ENCODE results near the gene UNKL.

UNKL gene

DNA sequence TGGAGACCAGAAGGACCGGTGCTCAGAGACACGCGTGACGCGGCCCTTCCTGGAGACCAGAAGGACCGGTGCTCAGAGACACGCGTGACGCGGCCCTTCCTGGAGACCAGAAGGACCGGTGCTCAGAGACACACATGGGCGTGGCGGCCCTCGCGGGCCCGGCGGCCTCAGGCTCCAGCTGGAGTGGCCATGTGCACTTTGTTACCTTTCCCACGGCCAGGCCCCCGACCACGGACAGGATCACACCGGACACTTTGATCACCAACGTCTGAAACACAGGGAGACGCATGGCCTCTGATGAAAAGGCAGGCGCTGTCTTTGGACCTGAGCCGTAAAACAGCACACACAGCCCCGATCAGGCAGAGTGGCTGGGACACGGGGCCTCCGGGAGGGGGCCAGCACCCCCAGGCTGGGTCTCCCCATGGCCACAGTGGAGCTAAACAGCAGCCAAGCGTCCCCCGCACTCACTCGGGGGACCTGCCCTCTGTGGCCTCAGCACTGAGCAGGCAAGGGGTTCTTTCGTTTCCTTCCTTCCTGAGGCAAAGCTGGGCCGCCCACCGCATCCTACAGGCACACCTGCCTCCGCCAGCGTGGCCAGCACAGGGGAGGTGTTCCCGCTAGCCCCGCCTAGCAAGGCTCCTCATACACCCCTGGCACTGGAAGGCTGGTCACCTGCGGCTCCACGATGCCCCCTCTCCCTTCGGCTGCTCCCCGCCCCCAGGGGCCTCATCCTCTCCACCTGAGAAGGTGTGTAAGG, 43.2 kb upstream of the UNKL start:
- in situ Hi-C loops (cut with MboI; ENCODE audit: low pct_unique_long_range_greater_than_20kb, low sequenced_read_pairs, unreplicated experiment) = no loop called here
- TF ChIP-seq, protein P1, sequence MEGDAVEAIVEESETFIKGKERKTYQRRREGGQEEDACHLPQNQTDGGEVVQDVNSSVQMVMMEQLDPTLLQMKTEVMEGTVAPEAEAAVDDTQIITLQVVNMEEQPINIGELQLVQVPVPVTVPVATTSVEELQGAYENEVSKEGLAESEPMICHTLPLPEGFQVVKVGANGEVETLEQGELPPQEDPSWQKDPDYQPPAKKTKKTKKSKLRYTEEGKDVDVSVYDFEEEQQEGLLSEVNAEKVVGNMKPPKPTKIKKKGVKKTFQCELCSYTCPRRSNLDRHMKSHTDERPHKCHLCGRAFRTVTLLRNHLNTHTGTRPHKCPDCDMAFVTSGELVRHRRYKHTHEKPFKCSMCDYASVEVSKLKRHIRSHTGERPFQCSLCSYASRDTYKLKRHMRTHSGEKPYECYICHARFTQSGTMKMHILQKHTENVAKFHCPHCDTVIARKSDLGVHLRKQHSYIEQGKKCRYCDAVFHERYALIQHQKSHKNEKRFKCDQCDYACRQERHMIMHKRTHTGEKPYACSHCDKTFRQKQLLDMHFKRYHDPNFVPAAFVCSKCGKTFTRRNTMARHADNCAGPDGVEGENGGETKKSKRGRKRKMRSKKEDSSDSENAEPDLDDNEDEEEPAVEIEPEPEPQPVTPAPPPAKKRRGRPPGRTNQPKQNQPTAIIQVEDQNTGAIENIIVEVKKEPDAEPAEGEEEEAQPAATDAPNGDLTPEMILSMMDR (IDR thresholded peaks at IDR 0.05; ENCODE audit: extremely low read depth, insufficient read depth, missing control alignments) = no peak
- no peak for DNase-seq (ENCODE audit: low spot score)

DNA sequence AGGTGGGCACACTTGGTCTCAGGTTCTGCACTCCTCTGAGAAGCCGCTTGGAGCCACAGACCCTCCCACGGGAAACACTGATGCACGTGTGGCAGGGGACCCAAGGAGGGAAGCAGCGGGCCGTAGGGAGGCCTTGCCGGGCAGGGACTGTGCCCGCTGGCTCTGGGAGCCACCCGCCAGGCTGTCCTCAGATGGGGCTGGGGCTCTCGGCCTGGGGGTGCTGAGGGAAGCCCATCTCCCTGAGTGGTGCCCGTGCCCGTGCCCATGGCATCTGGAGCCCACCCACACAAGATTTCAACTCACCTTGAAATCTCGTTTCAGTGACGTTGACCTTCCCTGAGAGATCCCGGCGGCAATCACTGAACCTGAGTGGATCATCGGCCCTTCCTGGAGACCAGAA, 42.4 kb upstream of the UNKL start:
- TF ChIP-seq, protein P1 (IDR thresholded peaks at IDR 0.05; ENCODE audit: extremely low read depth, insufficient read depth, missing control alignments) = no peak
- DNase-seq (ENCODE audit: low spot score) = no peak
- in situ Hi-C loops (cut with MboI; ENCODE audit: low pct_unique_long_range_greater_than_20kb, low sequenced_read_pairs, unreplicated experiment) = no loop called here

DNA sequence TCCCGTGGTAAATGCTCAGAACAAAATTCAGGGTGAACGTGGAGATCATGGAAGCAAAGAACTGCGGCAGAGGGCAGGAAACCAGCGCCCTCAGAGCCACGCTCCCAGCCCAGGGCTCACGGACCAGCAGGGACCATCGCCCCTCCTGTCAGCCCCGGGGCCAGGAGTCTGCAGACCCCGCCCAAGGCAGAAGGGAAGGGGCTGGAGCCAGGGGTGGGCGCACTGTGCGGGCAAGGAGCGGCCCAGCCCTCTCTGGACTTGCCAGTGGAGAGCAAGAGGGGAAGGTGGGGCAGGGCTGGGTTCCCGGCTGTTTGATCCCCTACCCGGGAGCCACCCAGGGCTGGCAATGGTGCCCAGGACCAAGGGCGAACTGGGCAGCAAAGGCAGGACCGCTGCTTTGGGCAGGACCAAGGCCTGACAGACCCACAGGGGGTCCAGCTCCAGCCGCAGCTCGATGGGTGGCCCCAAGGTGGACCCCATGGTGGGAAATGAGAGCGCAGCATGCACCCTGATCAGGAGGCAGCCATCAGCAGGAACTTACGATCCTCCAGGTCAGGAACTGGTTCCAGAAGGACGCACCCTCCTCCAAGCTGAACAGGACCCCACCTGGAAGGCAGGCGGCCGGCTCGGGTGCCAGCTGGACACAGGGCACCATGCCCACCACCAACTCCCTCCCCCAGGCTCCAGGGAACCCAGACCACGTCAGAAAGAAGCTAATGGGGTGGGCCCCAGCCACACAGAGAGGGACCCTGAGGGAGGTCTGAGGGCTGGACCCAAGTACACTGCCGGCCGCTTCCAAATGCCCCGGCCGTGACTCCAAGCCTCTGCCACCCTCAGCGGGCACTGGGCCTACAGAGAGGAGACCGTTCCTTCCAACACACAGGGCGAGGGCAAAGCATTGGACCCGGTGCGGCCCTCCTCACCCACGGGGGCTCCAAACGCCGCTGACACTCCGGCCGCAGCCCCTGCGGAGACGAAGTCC, 41.0 kb upstream of the UNKL start:
- TF ChIP-seq, protein P1 (IDR thresholded peaks at IDR 0.05; ENCODE audit: extremely low read depth, insufficient read depth, missing control alignments) = no peak
- in situ Hi-C loops (cut with MboI; ENCODE audit: low pct_unique_long_range_greater_than_20kb, low sequenced_read_pairs, unreplicated experiment) = no loop called here
- DNase-seq (ENCODE audit: low spot score) = no peak

DNA sequence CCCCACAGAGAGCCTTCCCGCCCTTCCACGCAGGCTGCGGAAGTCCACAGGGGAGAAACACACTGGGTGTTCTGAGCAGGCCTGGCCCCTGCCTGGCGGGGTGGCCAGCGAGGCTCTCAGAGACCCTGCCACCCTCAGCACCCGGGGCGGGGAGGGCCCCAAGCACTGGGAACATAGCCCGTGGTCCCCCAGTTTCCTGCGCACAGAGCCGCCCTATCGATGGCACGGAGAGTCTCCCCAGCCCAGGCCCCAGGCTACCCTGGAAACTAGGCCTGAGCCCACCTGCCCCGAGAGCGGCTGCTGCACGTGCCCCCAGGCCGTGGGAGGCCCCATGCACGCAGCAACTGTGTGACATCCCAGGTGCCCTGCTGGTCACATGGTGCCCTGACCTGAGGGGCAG, 40.1 kb upstream of the UNKL start:
- in situ Hi-C loops (cut with MboI; ENCODE audit: low pct_unique_long_range_greater_than_20kb, low sequenced_read_pairs, unreplicated experiment) = no loop called here
- DNase-seq (ENCODE audit: low spot score) = no peak
- TF ChIP-seq, protein P1 (IDR thresholded peaks at IDR 0.05; ENCODE audit: extremely low read depth, insufficient read depth, missing control alignments) = no peak

DNA sequence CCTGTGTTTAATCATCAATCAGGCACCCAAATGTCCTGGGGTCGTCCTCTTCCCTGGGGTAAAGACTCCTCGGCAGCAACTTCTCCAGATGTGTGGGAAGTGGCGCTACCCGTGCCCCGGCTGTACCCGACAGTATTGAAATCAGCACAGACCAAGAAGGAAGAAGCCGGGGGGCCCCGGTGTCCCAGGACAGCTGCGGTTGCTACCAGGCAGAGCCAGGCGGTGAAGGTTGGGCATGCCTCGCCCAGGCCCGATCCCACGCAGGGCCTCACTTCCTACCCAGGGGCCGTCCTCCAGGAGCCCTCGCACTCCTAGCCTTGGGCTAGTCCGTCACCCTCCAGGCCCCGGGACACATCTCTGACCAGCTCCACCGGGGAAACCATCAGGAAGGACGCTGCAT, 38.8 kb upstream of the UNKL start:
- no peak for DNase-seq (ENCODE audit: low spot score)
- in situ Hi-C loops (cut with MboI; ENCODE audit: low pct_unique_long_range_greater_than_20kb, low sequenced_read_pairs, unreplicated experiment) = no loop called here
- TF ChIP-seq, protein P1 (IDR thresholded peaks at IDR 0.05; ENCODE audit: extremely low read depth, insufficient read depth, missing control alignments) = no peak

DNA sequence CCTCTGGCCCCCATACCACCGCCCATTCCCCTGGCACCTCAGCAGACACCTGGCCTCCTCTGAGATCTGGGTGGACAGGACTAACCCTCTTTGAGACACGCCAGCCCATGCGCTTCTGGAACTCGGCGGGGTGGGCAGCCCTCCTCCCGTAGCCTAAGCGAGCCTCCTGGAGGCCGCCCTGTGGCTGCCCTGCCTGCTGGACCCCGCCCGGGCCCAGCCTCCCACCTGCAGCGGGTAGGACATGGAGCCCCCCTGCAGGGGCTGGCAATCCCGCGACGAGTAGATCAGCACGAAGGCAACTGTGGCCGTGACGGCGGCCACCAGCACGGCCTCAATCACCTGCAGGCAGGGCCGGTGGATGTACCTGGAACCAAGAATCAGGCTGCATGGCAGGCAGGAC, 38.0 kb upstream of the UNKL start:
- in situ Hi-C loops (cut with MboI; ENCODE audit: low pct_unique_long_range_greater_than_20kb, low sequenced_read_pairs, unreplicated experiment) = no loop called here
- no peak for DNase-seq (ENCODE audit: low spot score)
- TF ChIP-seq, protein P1 (IDR thresholded peaks at IDR 0.05; ENCODE audit: extremely low read depth, insufficient read depth, missing control alignments) = no peak

Measured in GM13977 (cell line).